Stomach smooth muscle (tissue), 2 donors: ENCODE data around the gene SH3BP5.

Experiments
- H3K27ac ChIP-seq: one replicate; pipeline ENCODE4 v1.7.0; 2013; ENCODE audit warnings: mild to moderate bottlenecking, low read length, inconsistent platforms
- H3K27me3 ChIP-seq, 2 donors: one replicate each; pipeline ENCODE4 v1.7.0; 2013; ENCODE audit warnings: low read length in 2 of 2; ENCODE audit not compliant: insufficient read depth in 2 of 2, control insufficient read depth in 1 of 2
- H3K36me3 ChIP-seq, 2 donors: one replicate each; pipeline ENCODE4 v1.7.0; 2013; ENCODE audit warnings: low read length in 2 of 2; ENCODE audit not compliant: control insufficient read depth in 2 of 2, insufficient read depth in 2 of 2
- H3K4me1 ChIP-seq: one replicate; pipeline ENCODE4 v1.7.0; 2013; ENCODE audit warnings: low read length; ENCODE audit not compliant: control insufficient read depth, insufficient read depth
- H3K4me3 ChIP-seq, 2 donors: one replicate each; pipeline ENCODE4 v1.7.0; 2013; ENCODE audit warnings: low read length in 2 of 2
- H3K9ac ChIP-seq, 2 donors: one replicate each; pipeline ENCODE4 v1.7.0; 2013; ENCODE audit warnings: low read length in 2 of 2, mild to moderate bottlenecking in 1 of 2
- H3K9me3 ChIP-seq, 2 donors: one replicate each; pipeline ENCODE4 v1.7.0; 2013; ENCODE audit warnings: low read length in 2 of 2; ENCODE audit not compliant: control insufficient read depth in 2 of 2
- donor health status: healthy.
- donor health status: Pancreatic carcinoma.

Gene SH3BP5

DNA sequence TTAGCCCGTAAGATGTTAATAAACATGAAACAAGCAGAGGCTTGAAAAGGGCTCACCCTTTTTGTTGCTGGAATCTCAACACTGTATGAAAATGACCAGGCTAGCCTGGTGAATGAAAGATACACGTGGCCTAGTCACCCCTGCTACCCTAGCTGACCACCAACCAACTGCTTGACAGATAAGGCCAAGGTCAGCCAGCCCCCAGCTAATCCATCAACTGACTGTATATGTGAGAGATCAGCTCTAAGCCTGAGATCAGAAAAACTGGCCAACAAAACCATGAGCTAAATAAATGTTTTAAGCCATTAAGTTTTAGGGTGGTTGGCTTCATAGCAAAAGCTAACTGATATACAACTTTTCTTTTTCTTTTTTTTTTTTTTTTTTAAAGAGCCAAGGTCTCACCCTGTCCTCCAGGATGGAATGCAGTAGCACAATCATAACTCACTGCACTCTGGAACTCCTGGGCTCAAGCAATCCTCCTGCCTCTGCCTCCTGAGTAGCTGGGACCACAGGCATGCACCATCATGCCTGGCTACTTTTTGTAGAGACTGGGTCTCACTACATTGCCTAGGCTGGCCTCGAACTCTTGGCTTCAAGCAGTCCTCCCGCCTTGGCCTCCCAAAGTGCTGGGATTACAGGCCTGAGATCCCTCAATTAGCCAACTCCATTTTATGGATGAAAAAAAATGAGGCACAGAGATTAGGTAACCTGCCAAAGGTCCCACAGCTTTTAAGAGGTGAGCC, 34.6 kb downstream of the SH3BP5 start:
- Histone ChIP-seq H3K27ac (no peak overlapping the region), H3K4me1 (peaks cover 20% of the 10 kb centered on the region), H3K9ac (no peak overlapping the region), H3K9me3 (no peaks in the 10 kb centered on the region), H3K36me3 (no peaks in the 10 kb centered on the region), H3K4me3 (no peak overlapping the region), H3K27me3 (no peaks in the 10 kb centered on the region)

DNA sequence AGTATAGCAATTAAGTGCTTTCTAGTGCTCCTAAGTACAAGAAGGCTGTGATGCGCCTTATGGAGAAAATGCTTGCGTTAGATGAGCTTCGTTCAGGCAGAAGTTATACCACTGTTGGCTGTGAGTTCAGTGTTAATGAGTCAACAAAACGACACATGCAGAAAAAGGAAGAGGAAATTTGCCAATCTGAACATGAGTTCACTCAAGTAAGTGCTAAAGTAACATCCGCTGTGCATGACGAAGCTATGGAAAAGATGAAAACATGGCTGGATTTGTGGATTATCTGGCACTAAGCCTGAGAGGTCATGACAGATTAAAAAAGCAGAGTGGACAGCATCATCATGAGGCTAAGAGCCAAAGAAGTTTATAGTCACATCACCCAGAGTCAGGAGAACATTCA, 36.9 kb downstream of the SH3BP5 start:
- Histone ChIP-seq H3K9ac (no peak overlapping the region), H3K27ac (peak overlapping the region; percentile 58)

DNA sequence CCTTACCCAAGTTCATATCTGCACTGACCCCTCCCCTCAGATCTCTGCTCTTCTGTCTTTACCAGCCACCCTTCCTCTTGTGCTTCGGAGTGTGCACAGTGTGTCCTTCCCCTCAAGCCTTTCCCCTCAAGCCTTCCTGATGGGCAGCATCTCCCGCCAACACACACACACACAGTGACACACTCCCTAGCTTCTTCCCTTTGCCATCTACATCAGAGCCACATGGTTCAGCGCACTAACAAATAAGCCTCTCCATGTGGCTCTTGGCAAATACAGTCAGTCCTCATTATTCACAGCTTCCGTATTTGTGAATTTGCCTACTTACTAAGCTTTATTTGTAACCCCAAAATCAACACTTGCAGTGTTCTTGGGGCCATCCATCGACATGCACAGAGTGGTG, 37.5 kb downstream of the SH3BP5 start:
- Histone ChIP-seq H3K36me3 (no peaks in the 10 kb centered on the region), H3K4me3 (no peak overlapping the region), H3K9me3 (no peaks in the 10 kb centered on the region), H3K9ac (no peak overlapping the region), H3K27ac (peak overlapping the region; percentile 58), H3K4me1 (peaks cover 19% of the 10 kb centered on the region), H3K27me3 (no peaks in the 10 kb centered on the region)

More for the DNA sequence above, 36.9 kb downstream of the SH3BP5 start:
- Histone ChIP-seq H3K4me1 (peaks cover 20% of the 10 kb centered on the region), H3K9me3 (no peaks in the 10 kb centered on the region), H3K36me3 (no peaks in the 10 kb centered on the region), H3K4me3 (no peak overlapping the region), H3K27me3 (no peaks in the 10 kb centered on the region)

DNA sequence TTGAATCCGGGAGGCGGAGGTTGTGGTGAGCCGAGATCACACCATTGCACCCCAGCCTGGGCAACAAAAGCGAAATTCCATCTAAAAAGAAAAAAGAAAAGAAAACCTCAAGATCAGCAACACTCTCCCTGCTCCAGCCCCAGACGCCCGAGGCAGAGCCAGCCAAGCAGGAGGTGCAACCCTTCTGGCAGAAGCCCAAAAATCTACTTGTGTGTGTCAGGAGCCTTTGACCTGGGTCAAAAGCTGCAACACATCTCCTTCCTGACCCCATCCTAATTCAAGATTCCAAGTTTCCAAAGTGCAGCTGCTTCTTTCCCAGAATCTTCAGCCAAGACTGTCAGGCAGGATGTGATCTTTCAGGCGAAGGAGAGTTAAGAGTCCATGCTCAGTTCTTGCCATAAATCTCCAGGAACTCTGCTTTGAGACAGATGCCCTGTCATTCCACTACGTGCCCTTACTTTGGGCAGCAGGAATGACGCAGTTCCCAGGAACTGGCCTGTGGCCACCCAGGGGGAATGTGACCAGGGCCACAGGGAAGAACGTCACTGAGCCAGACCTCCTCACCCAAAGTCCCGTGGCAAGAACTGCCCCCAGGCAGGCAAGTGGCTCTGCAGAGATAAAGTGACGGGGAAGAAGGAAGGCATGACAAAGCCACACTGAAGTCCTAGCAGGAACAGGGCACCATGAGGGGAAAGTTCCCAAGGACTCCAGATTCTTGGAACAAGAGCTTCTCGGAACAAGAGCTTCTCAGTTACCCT, 39.4 kb downstream of the SH3BP5 start:
- H3K9me3 ChIP-seq, result no peaks in the 10 kb centered on the region
- no peaks in the 10 kb centered on the region for H3K36me3 ChIP-seq
- H3K27me3 ChIP-seq, result no peaks in the 10 kb centered on the region
- H3K27ac ChIP-seq, result peak overlapping the region; percentile 49
- no peak overlapping the region for H3K9ac ChIP-seq
- no peak overlapping the region for H3K4me3 ChIP-seq
- H3K4me1 ChIP-seq, result peaks cover 19% of the 10 kb centered on the region

DNA sequence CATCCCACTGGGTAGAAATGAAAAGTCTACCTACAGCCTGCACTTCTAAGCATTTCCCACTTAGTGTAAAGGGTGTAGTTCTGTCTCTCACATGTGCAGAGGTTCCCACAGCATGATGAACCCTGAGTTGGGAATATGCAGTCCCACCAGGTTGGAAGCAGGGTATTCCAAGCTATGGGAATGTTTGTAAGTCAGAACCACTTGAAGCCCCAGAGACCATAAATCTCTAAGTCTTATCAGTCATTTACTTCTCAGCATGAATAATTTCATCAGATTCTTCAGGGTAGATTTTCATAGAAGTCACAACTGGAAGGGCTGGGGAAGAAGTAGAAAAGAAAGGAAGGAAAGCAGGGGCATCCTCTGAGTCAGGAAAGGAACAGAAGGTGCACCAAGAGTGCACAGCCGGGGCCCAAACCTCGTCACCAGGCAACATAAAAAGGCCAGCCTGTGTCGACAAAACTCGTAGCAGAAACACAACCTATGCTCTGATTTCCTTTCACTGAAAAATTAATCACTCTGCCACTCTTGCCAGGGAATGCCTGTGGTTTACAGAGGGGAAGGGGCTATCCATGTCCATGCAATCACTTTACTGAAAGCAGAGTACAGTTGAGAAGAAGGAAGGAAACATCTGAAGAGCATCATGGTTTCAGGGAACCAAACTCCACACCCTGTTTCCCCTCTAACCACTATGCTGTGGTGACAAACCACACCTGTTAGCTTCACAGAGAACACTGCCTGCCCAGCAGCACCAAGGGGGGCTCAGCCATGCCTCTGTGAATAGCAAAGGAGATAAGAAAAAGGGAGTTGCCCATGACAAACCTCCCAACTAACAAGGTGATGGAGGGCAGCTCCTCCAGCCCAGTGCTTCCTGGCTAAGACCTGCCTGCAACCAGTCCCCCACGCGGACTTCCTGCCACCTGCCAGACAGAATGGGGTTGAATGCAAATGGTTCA, 40.5 kb downstream of the SH3BP5 start:
- Histone ChIP-seq H3K9ac (no peak overlapping the region), H3K27ac (peak overlapping the region; percentile 49), H3K27me3 (no peaks in the 10 kb centered on the region), H3K4me1 (peaks cover 20% of the 10 kb centered on the region), H3K4me3 (no peak overlapping the region), H3K9me3 (no peaks in the 10 kb centered on the region), H3K36me3 (no peaks in the 10 kb centered on the region)

DNA sequence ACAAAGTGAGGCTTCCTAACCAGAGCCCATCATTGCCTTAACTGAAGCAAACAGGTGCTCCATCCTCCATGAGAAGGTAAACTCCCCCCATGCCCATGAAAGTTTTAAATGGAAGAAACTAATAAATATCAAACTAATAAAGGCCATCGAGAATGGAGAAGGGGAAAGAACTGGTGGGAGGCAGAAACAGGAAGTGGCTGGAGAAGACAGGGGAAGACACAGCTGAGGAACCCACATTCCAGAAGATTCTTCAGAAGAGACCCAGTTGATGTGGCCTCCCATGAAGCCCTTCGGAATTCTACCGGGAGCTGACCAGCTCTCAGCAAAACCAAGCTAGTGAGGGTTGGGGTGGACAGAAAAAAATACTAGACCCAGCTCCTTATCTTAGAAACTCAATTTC, 41.6 kb downstream of the SH3BP5 start:
- no peaks in the 10 kb centered on the region for H3K36me3 ChIP-seq
- H3K4me1 ChIP-seq, result peaks cover 20% of the 10 kb centered on the region
- H3K9ac ChIP-seq, result no peak overlapping the region
- H3K9me3 ChIP-seq, result no peaks in the 10 kb centered on the region
- no peaks in the 10 kb centered on the region for H3K27me3 ChIP-seq
- no peak overlapping the region for H3K4me3 ChIP-seq
- no peak overlapping the region for H3K27ac ChIP-seq

DNA sequence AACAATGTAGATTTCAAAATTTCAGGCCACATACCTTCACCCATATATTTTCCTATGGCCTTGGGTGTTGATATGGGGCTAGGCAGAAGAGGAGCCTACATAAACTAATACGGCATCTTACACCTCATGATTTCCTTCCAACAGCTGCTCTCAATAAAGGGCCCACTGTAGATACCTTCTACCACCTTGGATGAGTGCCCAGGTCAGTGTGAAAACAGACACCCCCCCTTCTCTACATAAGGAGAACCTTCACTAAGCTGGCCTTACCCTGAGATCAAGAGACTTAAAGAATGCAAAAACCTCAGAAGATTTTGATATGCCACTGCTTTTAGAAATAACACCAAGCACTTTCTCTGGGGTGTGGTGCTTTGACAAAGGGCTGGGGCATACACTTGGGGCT, 42.7 kb downstream of the SH3BP5 start:
- no peak overlapping the region for H3K27ac ChIP-seq

DNA sequence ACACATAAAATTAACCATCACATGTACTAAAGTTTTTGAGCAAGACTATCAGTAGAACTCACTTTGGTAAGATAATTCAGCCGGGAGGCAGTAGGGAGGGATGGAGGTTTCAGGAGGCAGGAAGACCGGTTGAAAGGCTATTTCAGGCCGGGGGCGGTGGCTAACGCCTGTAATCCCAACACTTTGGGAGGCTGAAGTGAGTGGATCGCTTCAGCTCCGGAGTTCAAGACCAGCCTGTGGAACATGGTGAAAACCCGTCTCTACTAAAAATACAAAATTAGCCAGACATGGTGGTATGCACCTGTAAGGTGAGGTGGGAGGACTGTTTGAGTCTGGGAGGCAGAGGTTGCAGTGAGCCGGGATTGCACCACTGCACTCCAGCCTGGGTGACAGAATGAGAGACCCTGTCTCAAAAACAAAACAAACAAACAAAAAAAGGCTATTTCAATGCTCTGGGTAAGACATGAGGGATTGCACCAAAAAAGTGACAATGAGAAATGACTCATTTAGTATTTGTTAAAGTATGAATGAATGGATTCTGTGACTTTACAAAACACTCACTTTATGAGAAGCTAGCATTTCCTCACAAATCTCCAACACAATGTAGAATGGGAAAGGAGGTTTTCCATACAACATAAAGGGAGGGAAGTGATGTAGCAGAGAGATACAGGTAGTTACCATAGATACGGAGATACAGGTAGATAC, 43.9 kb downstream of the SH3BP5 start:
- H3K4me3 ChIP-seq, result no peak overlapping the region
- peaks cover 12% of the 10 kb centered on the region for H3K4me1 ChIP-seq
- no peaks in the 10 kb centered on the region for H3K9me3 ChIP-seq
- H3K9ac ChIP-seq, result no peak overlapping the region
- H3K36me3 ChIP-seq, result no peaks in the 10 kb centered on the region
- H3K27me3 ChIP-seq, result no peaks in the 10 kb centered on the region
- no peak overlapping the region for H3K27ac ChIP-seq

More for the DNA sequence above, 42.7 kb downstream of the SH3BP5 start:
- H3K27me3 ChIP-seq, result no peaks in the 10 kb centered on the region
- H3K4me1 ChIP-seq, result peaks cover 12% of the 10 kb centered on the region
- no peak overlapping the region for H3K4me3 ChIP-seq
- no peaks in the 10 kb centered on the region for H3K36me3 ChIP-seq
- H3K9ac ChIP-seq, result no peak overlapping the region
- no peaks in the 10 kb centered on the region for H3K9me3 ChIP-seq

DNA sequence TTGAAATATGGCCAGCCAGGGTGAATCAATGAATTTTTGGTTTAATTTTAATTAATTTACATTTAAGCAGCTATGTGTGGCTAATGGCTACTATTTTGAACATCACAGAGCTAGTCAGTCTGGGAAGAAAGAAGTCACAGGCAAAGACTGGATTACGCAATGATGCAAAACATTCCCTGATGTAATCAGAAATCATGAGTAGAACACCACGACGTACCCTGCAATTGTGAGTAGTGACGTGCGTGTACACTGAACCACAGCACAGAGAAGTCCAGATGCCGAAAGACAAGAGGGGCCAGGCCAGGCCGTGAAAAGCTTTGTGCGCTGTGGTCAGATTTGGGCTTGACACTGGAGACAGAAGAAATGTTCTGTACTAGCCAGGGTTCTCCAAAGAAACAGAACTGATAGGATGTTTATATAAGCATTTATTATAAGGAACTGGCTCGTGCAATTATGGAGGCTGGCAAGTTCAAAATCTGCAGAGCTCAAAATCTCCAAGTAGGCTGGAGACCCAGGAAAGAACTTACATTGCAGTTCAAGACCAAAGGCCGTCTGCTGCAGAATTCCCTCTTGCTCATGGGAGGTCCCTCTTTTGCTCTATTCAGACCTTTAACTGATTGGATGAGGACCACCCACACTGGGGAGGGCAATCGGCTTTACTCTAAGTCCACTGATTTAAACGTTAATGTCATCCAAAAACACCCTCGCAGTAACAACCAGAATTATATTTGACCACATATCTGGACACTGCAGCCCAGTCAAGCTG, 44.6 kb downstream of the SH3BP5 start:
- no peaks in the 10 kb centered on the region for H3K9me3 ChIP-seq
- peak overlapping the region; percentile 3 for H3K27ac ChIP-seq
- no peaks in the 10 kb centered on the region for H3K27me3 ChIP-seq
- H3K4me1 ChIP-seq, result peaks cover 8% of the 10 kb centered on the region
- no peak overlapping the region for H3K4me3 ChIP-seq
- H3K9ac ChIP-seq, result peak overlapping the region in 1 of 2 donors; percentile 42
- H3K36me3 ChIP-seq, result no peaks in the 10 kb centered on the region
